Measurements from ENCODE around the gene PEBP1. TPM values are rescaled to one million over a fixed set of nuclear protein-coding genes. Genes with fewer than 3 reads are reported as not detected.

Gene PEBP1
- total RNA-seq, 1 experiment from 2014 or later: 320 TPM

DNA sequence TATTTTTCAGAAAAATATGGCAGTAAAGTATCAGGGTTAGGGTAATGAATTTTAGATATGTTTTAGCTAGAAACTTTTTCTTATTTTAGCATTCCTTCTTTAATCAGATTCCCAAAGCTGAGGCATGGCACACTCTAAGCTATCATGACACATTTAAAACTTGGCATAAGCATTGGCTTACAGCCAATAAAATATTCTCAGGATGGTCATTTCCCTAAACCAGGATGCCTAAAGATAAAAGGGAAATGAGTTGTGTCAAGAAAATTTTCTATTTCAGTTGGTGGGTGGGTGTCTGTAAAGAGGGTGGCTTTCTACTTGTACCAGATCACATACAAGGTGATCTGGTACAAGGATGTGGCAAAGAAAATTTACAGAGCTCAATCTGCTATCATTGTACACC is 47.8 kb downstream of the PEBP1 start:
- no peak overlapping the region for H3K9ac ChIP-seq (ENCODE audit: extremely low read depth, insufficient read length, low read length)
- no peak overlapping the region for H3K27ac Mint-ChIP-seq
- H3K36me3 Mint-ChIP-seq (ENCODE audit: insufficient read depth in 1 of 3, low read depth in 3 of 3): no peaks in the 10 kb centered on the region
- H3K79me2 ChIP-seq (ENCODE audit: insufficient read depth, low read length): no peaks in the 10 kb centered on the region
- H2BK12ac ChIP-seq (ENCODE audit: insufficient read length, low read depth, low read length): no peak overlapping the region
- H3K23ac ChIP-seq (ENCODE audit: insufficient read length, low read depth, low read length): no peak overlapping the region
- TF ChIP-seq, protein P1, sequence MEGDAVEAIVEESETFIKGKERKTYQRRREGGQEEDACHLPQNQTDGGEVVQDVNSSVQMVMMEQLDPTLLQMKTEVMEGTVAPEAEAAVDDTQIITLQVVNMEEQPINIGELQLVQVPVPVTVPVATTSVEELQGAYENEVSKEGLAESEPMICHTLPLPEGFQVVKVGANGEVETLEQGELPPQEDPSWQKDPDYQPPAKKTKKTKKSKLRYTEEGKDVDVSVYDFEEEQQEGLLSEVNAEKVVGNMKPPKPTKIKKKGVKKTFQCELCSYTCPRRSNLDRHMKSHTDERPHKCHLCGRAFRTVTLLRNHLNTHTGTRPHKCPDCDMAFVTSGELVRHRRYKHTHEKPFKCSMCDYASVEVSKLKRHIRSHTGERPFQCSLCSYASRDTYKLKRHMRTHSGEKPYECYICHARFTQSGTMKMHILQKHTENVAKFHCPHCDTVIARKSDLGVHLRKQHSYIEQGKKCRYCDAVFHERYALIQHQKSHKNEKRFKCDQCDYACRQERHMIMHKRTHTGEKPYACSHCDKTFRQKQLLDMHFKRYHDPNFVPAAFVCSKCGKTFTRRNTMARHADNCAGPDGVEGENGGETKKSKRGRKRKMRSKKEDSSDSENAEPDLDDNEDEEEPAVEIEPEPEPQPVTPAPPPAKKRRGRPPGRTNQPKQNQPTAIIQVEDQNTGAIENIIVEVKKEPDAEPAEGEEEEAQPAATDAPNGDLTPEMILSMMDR (conservative IDR thresholded peaks at IDR 0.05): no peak
- H3K4me3 Mint-ChIP-seq: no peak overlapping the region
- H3K79me1 ChIP-seq (ENCODE audit: insufficient read depth, low read depth, low read length, poor library complexity, severe bottlenecking): no peaks in the 10 kb centered on the region
- no peak overlapping the region for H3K14ac ChIP-seq (ENCODE audit: insufficient read depth, low read length)
- no peak overlapping the region for H4K8ac ChIP-seq (replicated peaks; ENCODE audit: insufficient read length, low read depth, low read length)
- no peak for DNase-seq
- no peak overlapping the region for H2AK5ac ChIP-seq (ENCODE audit: insufficient read length, low read length)
- no peak overlapping the region for H3K4ac ChIP-seq (ENCODE audit: low read depth, low read length)
- H4K20me1 ChIP-seq (ENCODE audit: control insufficient read depth, insufficient read depth, insufficient read length): no peaks in the 10 kb centered on the region
- no peak overlapping the region for H2BK20ac ChIP-seq (ENCODE audit: low read depth, low read length, poor library complexity, severe bottlenecking)
- H4K91ac ChIP-seq (ENCODE audit: insufficient read length, low read depth, low read length): no peak overlapping the region
- no peaks in the 10 kb centered on the region for H3K27me3 ChIP-seq (ENCODE audit: insufficient read depth, low read length)
- H3K18ac ChIP-seq (ENCODE audit: insufficient read length, low read depth, low read length): no peak overlapping the region
- no peaks in the 10 kb centered on the region; a peak in 1 of 5 replicates for H3K9me3 Mint-ChIP-seq
- no peaks in the 10 kb centered on the region for H3K4me1 ChIP-seq (ENCODE audit: insufficient read depth, low read length)
- H4K5ac ChIP-seq (ENCODE audit: insufficient read length, low read depth, low read length): no peak overlapping the region
- peaks cover 0 to 7% of the 10 kb centered on the region in 2 experiments; a peak in 2 of 4 replicates for H3K4me1 Mint-ChIP-seq
- H3K56ac ChIP-seq (ENCODE audit: insufficient read length, low read depth, low read length): no peak overlapping the region
- H2BK120ac ChIP-seq (ENCODE audit: low read depth, low read length, poor library complexity, severe bottlenecking): no peak overlapping the region
- no peak overlapping the region for H2BK15ac ChIP-seq (ENCODE audit: low read depth, low read length)
- H3K23me2 ChIP-seq (ENCODE audit: insufficient read length, low read depth, low read length, poor library complexity, severe bottlenecking): no peaks in the 10 kb centered on the region
- H2AFZ ChIP-seq (ENCODE audit: low read length): no peak overlapping the region
- no peak overlapping the region for H3T11ph ChIP-seq (ENCODE audit: low read length)
- H3K4me2 ChIP-seq (ENCODE audit: insufficient read depth, insufficient read length, low read length): no peak overlapping the region
- no peak overlapping the region for H3K27ac ChIP-seq (ENCODE audit: insufficient read length, low read depth, low read length)
- H3K27me3 Mint-ChIP-seq (ENCODE audit: low read depth): no peaks in the 10 kb centered on the region
- no peaks in the 10 kb centered on the region for H3K9me3 ChIP-seq (ENCODE audit: control insufficient read depth, low read depth, low read length)
- no peak overlapping the region for H2BK5ac ChIP-seq (ENCODE audit: insufficient read length, low read length)
